Measurements from ENCODE around the gene FRMPD4.
"Not testable (repeated sequence)": the region's sequence is repeated elsewhere in the genome, so short reads cannot be mapped to it uniquely, and the experiment has no call there.

Gene FRMPD4

DNA sequence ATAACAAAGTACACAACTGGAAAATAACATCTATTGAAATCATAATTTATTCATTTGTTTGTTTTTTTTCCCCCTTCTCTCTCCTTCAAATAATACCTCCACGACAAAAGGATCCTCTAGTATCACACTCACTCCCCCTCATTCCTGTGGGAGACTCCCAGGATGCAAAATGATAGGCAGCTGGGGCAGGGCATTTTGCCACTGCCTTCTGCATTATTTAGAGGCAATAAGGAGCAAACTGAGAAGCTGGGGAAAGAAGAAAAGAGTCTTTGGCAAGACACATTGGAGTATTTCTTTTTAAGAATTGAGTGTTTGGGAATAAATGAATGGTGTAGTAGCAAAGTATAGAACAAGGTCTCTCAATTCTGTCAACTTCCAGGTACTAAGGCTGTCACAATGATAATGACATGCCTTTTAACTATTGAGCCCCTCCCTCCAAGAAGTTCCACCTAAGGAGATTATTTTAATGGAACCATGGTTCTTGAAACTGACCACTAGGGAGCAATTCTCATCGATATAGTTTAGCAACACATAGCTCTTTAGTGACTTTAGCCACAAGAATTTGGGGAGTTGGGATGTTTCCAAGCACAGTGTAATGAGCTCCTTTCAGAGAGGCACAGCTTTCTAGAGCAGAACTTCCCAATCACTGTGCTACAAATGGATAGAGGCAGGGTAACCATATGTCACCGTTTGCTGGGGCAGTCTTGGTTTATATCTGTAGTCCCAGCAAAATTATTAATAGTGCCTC, 303.3 kb downstream of the FRMPD4 start:
- no peak for DNase-seq (ENCODE audit: low read depth)

DNA sequence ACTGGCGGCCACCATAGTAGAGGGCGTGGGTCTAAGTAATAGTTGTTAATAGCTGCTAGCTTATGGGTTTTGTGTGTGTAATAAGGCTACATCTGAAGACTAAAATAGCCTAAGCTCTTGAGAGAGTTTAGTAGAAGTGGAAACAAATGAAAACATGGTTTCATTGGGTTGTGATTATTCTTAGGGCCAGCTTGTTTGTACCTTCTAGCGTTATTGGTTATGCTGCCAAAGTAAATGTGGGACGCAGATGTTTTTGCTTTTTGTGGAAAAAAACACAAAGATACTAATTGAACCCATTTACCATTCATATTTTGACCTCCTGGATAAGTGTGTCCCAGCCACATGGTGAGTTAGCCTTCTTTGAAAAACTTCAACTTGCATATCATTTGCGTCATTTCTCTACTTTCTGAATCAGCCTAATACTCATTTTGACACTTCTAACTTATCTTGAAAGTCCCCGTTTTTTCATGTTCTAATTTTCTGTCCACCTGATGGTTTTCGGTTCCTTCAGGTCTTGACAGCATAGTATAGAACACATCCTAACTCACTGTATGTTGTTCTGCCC, 305.3 kb downstream of the FRMPD4 start:
- DNase-seq (ENCODE audit: low read depth) = no peak

DNA sequence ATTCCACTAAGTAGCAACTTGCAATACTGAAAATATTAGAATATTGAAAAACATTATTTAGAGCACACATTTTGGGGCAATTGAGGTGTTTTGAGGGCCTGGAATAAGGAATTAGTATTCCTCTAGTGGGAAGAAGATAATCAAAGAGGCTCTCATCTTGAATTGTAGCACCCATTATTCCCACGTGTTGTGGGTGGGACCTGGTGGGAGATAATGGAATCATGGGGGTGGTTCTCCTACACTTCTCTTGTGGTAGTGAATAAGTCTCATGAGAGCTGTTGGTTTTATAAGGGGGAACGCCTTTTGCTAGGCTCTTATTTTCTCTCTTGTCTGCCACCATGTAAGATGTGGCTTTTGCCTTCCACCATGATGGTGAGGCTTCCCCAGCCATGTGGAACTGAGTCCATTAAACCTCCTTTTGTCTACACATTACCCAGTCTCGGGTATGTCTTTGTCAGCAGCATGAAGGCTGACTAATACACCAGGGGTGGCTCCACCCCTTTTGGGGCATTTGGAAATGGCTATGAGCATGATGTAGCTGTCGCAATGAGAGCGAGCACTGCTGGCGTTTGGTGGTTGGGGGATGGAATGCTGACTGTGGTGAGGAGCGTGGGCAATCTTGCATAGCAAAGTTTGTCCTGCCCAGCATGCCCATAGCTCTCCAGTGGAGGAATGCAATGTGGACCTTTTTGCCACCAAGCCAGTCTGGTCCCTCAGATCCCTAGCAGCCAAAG, 308.2 kb downstream of the FRMPD4 start:
- DNase-seq (ENCODE audit: low read depth) = no peak

DNA sequence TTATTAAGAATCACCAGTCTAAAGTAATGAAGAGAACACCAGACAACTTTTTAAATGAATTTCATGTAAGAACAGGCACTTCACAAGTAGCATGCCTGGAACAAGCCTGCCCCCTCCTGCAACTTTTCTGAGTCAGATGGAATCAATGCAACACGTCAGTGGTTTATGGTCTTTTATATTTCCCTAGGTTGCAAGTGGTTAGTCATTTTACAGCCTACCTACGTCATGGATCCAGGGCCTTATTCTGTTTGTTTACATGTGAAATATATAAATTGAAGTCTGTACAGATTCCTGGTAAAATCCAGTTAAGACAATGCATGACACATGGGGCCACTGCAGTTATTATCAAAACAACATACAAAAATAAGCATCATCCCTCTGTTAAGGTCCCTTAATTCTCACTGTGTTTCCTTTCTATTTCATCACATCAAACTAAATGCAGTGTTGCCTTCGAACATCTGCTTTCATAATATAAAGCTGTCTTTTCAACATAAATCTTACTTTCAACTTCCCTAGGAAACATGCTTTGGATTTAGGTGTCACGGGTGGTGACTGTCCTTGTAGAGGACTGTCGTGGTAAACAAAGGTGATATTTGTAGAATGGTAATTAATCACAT, 309.3 kb downstream of the FRMPD4 start:
- DNase-seq (ENCODE audit: low read depth) = no peak

DNA sequence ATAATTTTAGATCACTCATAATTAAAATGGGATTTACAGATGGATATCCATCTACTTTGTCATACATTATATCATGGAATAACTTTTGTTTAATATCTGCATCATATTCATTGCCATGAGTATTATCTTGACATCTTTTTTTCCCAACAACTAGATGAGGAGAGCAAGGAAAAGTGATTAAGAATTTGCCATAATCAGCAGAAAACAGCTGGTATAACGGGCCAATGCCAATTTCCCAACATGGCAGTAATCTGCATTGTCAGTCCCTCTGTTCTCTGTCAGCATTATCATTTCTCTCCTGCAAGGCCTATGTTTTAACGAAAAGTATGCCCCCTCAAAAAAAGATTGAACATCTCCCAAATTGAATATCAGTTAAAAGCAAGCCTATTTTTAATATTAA, 314.0 kb downstream of the FRMPD4 start:
- no peak for DNase-seq (ENCODE audit: low read depth)

- DNase-seq (ENCODE audit: low read depth) = no peak
These were observed 322.7 kb downstream of the FRMPD4 start for GRCh38 chrX:12460929-12461328.

GRCh38 chrX:12463052-12463451, 324.8 kb downstream of the FRMPD4 start:
- DNase-seq (ENCODE audit: low read depth) = no peak

- no peak for DNase-seq (ENCODE audit: low read depth)
These were observed 325.6 kb downstream of the FRMPD4 start for GRCh38 chrX:12463873-12464272.

GRCh38 chrX:12467321-12467720, 329.0 kb downstream of the FRMPD4 start:
- no peak for DNase-seq (ENCODE audit: low read depth)

- DNase-seq (ENCODE audit: low read depth) = no peak
These were observed 331.0 kb downstream of the FRMPD4 start for GRCh38 chrX:12469296-12469695.

- DNase-seq (ENCODE audit: low read depth) = no peak
These were observed 332.8 kb downstream of the FRMPD4 start for GRCh38 chrX:12471061-12471460.

DNA sequence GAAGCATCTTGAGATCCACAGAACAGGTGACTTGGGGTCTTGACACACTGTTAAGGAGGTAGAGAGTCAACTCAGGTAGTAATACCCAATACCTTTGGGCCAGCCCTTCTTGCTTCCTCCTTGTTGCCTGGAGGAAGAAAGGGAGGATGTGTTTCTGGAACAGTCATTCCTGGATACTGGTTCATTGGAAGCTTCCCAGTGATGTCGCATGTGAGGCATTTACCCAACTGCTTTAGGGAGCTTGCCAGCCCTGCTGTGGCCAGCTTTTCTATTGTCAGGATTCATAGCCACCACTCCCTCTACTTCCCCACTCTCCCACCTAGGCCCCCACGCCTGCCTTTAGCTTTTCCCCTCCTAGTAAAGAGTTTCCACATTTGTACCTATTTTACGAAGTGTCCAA, 342.7 kb downstream of the FRMPD4 start:
- no peak for DNase-seq (ENCODE audit: low read depth)

- no peak for DNase-seq (ENCODE audit: low read depth)
These were observed 349.9 kb downstream of the FRMPD4 start for GRCh38 chrX:12488220-12488619.

DNA sequence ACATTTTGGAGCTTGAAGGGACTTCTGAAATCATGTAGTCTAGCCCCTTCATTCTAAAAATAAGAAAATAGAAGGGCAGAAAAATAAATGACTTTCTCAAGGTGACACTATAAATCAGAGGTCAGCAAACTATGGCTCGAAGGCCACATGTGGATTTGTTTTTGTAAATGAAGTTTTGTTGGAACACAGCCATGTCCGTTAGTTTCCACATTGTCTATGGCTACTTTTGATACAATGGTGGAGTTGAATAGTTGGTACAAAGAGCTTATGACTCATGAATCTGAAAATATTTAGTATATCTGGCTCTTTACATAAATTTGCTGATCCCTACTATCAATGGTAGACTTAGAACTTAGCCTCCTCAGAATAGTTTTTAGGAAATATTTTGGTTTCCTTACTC, 350.5 kb downstream of the FRMPD4 start:
- DNase-seq (ENCODE audit: low read depth) = no peak

- no peak for DNase-seq (ENCODE audit: low read depth)
These were observed 351.1 kb downstream of the FRMPD4 start for GRCh38 chrX:12489341-12489740.

- DNase-seq (ENCODE audit: low read depth) = no peak
These were observed 356.3 kb downstream of the FRMPD4 start for GRCh38 chrX:12494400-12495138.

DNA sequence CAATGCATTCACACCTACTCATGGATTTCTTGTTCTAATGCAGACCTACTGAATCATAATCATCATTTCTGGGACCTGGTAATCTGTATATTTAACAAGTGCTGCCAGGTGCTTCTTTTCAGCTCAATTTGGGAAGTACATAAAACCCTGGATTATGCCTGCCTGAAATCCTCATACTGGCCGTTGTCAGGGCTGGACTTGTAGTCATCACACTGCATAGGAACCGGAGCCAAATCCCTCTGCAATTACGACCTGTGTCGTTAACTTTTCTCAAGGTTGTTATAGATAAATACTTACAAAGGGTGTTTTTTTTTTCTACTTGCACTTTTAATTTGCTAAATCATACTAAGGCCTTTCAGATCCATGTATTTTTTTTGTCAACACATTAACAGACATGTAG, 358.1 kb downstream of the FRMPD4 start:
- no peak for DNase-seq (ENCODE audit: low read depth)

DNA sequence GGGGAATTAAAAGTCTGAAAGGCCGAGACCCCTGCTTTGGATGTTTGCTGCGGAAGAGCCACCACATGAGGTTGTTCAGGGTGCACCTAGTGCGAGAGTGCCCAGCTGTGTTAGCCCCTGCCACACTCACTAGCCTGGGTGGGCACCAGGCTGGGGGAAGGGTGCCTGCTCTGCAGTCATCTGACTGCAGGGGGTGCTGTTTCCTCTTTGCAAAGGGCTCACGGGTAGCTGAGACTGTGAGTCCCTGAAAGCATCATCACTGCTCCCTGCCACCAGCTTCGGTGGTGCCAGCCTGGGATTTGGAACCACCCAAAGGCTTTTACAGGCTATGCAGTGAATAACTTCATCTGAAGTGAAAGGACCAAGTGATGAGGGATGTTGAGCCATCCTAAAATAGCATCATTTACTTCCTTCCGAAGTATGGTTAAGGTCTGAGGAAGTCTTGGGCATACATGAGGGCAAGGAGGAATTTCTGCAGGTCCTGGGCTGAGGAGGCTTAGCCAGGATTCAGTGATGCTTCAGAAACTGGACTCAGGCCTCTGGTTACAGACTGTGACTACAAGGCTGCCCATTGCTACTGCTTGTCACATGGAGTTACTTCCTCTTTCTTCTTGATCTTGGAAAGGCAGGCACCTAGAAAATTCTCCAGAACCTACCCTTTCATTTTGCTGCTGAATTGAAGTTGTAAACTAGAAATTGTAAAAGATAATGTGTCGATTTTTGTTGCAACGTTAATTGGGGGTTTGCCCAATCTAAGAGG, 359.7 kb downstream of the FRMPD4 start:
- DNase-seq (ENCODE audit: low read depth) = no peak

DNA sequence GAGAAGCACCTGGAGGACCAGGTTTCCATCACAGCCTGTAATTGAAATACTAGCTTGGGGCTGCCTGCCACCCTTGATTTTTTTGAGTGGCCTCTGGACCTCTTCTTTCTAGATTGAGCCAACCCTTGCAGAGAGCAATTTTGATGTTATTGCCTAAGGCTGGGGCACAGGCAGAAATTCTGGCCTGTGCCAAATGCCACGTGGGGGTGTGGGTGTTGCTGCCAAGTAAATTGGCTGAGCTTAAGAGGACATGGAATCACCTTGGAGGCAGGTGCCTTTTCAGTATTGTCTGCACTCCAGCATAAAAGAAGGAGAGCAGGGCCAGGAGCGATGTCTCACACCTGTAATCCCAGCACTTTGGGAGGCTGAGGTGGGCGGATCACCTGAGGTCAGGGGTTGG, 366.9 kb downstream of the FRMPD4 start:
- no peak for DNase-seq (ENCODE audit: low read depth)

DNA sequence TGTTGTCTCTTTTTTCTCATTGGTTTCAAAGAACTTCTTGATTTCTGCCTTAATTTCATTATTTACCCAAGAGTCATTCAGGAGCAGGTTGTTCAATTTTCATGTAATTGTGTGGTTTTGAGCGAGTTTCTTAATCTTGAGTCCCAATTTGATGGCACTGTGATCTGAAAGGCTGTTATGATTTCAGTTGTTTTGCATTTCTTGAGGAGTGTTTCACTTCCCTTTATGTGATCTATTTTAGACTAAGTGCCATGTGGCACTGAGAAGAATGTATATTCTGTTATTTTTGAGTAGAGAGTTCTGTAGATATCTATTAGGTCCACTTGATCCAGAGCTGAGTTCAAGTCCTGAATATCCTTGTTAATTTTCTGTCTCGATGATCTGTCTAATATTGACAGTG, 377.1 kb downstream of the FRMPD4 start:
- DNase-seq (ENCODE audit: low read depth) = not testable (repeated sequence)

- no peak for DNase-seq (ENCODE audit: low read depth)
These were observed 388.0 kb downstream of the FRMPD4 start for GRCh38 chrX:12526306-12526705.
